ENCODE data around the gene ZFYVE9. TPM values are rescaled to one million over a fixed set of nuclear protein-coding genes. Genes with fewer than 3 reads are reported as not detected.
A peak's percentile ranks its signal among the peaks of the same experiment; 100 is the strongest.

ZFYVE9 gene
- total and polyA plus RNA-seq, 2 of the 13 experiments (the other 11 are each of a cell fraction or from before 2014, with no cell fraction given): 9.2 to 19.8 TPM

DNA sequence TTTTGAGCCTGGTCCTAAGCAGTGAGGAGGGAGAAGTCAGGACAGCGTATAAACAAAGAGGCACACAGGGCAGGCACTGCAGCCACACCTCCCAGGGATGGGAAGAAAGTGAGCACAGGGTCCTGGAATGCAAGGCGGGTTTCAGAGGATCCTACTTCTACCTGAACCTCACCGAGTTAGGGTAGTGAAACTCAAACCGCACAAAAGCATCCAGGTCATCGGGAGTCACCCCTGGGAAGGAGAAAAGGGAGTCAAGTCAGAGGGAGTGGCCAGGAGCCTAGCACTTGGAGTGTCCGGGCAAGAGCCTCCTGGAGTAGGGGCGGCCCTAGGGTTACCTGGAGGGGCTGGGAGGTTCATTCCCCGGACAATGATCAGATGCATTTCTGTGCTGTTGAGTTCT is 213.5 kb downstream of the ZFYVE9 start (continued):
- TF ChIP-seq, protein P1, sequence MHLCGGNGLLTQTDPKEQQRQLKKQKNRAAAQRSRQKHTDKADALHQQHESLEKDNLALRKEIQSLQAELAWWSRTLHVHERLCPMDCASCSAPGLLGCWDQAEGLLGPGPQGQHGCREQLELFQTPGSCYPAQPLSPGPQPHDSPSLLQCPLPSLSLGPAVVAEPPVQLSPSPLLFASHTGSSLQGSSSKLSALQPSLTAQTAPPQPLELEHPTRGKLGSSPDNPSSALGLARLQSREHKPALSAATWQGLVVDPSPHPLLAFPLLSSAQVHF (CRISPR knock-in tag; IDR thresholded peaks at IDR 0.05): no peak
- no peak for TF ChIP-seq SIX1 (CRISPR knock-in tag; IDR thresholded peaks at IDR 0.05; ENCODE audit: borderline replicate concordance)
- no peak for TF ChIP-seq ZNF749 (CRISPR knock-in tag; IDR thresholded peaks at IDR 0.05; ENCODE audit: borderline replicate concordance)
- TF ChIP-seq MEIS1 (CRISPR knock-in tag; IDR thresholded peaks at IDR 0.05; ENCODE audit: borderline replicate concordance): no peak
- TF ChIP-seq ZNF274 (CRISPR knock-in tag; IDR thresholded peaks at IDR 0.05): no peak
- no peak for TF ChIP-seq ZSCAN5A (CRISPR knock-in tag; IDR thresholded peaks at IDR 0.05; ENCODE audit: borderline replicate concordance)

DNA sequence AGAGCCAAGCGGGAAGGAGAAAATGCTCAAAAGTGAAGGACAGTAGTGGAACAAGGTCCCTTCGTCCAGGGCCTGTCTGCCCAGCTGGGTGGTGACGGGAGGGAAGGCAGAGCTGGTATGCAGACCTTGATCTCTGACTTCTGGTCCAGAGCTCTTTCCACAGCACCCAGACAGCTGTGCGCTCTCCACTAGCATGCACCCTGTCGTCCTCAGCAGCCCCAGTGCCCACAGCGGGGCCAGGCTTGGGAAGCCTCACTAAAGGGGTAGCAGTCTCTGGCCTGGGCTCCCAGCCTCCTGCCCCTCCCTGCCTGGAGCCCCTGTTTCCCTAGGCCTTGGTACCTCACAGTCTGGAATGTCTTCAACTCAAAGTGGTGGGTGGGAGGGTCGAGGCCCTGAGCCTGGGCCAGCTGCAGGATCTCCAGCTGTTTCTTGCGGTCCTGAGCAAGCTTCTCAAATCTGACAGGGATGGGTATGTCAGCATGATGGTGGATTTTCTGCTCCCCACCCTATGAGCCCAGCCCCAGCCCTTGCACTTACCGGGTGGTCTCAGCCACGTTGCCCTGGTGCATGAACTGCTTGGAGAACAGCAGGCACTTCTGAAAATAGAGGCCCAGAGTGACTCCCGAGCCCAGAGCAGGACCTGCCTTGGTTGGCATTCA is 214.1 kb downstream of the ZFYVE9 start:
- H3K79me2 ChIP-seq (ENCODE audit: insufficient read depth, low read length): no peaks in the 10 kb centered on the region
- H3K36me3 ChIP-seq (replicated peaks in 1 of 2; ENCODE audit: control insufficient read depth in 1 of 2, insufficient read depth in 2 of 2, low read length in 2 of 2): peaks cover 58 to 83% of the 10 kb centered on the region in 2 experiments
- no peak for DNase-seq (ENCODE audit: low spot score)
- CTCF ChIA-PET (ENCODE audit: low intra/inter-chr PET ratio, low total read pairs): no interaction called here
- POLR2A ChIA-PET: no interaction called here
- in situ Hi-C loops (cut with HindIII; ENCODE audit: extremely low pct_ligation_motif_present, low pct_unique_long_range_greater_than_20kb): no loop called here
- H3K4me3 ChIP-seq (replicated peaks in 1 of 3; ENCODE audit: insufficient read depth in 1 of 3, low read depth in 2 of 3, low read length in 3 of 3): no peak overlapping the region
- H2AFZ ChIP-seq (ENCODE audit: low read length): no peak overlapping the region
- no TSS peak for BruUV-seq (replicated peaks)
- peak; percentile 55 for ATAC-seq
- WGBS (ENCODE audit: low lambda C conversion rate): 93% methylated on average over 7 of the region's 11 CpGs
- no peaks in the 10 kb centered on the region for H4K20me1 ChIP-seq (ENCODE audit: insufficient read depth, low read length)
- peaks cover 3% of the 10 kb centered on the region for H3K4me1 ChIP-seq (ENCODE audit: insufficient read depth, low read length)
- H3K9ac ChIP-seq (ENCODE audit: insufficient read depth, low read depth, low read length): no peak overlapping the region
- no peaks in the 10 kb centered on the region for H3K27me3 ChIP-seq (ENCODE audit: control insufficient read depth in 1 of 2, insufficient read depth in 2 of 2, low read length in 2 of 2)
- FAIRE-seq: no peak
- no peaks in the 10 kb centered on the region for H3K9me3 ChIP-seq (ENCODE audit: low read length)
- peak overlapping the region; percentile 17 for H3K27ac ChIP-seq (ENCODE audit: extremely low read length, insufficient read depth, low read length)
- H3K4me2 ChIP-seq (ENCODE audit: low read depth, low read length): no peak overlapping the region
- intact Hi-C loops (cut with micrococcal nuclease; ENCODE audit: unreplicated experiment): no loop called here
- 0 out of 2 replicates have a peak, but pooled peaks have one; percentile 21 for TF ChIP-seq MTA1 (CRISPR knock-in tag; IDR thresholded peaks at IDR 0.05; ENCODE audit: borderline replicate concordance)
- peak in 1 of 2 experiments; percentile 44; a peak in 1 of 4 replicates for TF ChIP-seq POLR2A (IDR thresholded peaks at IDR 0.05; ENCODE audit: insufficient read depth in 1 of 2, low read depth in 2 of 2, low read length in 2 of 2)
- TF ChIP-seq, protein P2, sequence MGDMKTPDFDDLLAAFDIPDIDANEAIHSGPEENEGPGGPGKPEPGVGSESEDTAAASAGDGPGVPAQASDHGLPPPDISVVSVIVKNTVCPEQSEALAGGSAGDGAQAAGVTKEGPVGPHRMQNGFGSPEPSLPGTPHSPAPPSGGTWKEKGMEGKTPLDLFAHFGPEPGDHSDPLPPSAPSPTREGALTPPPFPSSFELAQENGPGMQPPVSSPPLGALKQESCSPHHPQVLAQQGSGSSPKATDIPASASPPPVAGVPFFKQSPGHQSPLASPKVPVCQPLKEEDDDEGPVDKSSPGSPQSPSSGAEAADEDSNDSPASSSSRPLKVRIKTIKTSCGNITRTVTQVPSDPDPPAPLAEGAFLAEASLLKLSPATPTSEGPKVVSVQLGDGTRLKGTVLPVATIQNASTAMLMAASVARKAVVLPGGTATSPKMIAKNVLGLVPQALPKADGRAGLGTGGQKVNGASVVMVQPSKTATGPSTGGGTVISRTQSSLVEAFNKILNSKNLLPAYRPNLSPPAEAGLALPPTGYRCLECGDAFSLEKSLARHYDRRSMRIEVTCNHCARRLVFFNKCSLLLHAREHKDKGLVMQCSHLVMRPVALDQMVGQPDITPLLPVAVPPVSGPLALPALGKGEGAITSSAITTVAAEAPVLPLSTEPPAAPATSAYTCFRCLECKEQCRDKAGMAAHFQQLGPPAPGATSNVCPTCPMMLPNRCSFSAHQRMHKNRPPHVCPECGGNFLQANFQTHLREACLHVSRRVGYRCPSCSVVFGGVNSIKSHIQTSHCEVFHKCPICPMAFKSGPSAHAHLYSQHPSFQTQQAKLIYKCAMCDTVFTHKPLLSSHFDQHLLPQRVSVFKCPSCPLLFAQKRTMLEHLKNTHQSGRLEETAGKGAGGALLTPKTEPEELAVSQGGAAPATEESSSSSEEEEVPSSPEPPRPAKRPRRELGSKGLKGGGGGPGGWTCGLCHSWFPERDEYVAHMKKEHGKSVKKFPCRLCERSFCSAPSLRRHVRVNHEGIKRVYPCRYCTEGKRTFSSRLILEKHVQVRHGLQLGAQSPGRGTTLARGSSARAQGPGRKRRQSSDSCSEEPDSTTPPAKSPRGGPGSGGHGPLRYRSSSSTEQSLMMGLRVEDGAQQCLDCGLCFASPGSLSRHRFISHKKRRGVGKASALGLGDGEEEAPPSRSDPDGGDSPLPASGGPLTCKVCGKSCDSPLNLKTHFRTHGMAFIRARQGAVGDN (CRISPR knock-in tag; IDR thresholded peaks at IDR 0.05): peak; percentile 52
- 0 out of 2 replicates have a peak, but pooled peaks have one; percentile 51 for TF ChIP-seq ESRRA (CRISPR knock-in tag; IDR thresholded peaks at IDR 0.05; ENCODE audit: low read depth)
- TF ChIP-seq ZNF253 (CRISPR knock-in tag; IDR thresholded peaks at IDR 0.05; ENCODE audit: borderline replicate concordance): no peak
- TF ChIP-seq FOXP1 (IDR thresholded peaks at IDR 0.05): no peak
- TF ChIP-seq FOXP1 (CRISPR knock-in tag; IDR thresholded peaks at IDR 0.05): no peak

Measured in HepG2 (cell line).